ENCODE data around the gene MED16.

MED16 gene

GRCh38 chr19:872266-872951 lies 20.6 kb downstream of the MED16 start:
- DNase-seq (ENCODE audit: low read depth in 2 of 2) = peak; percentile 45 to 60

DNA sequence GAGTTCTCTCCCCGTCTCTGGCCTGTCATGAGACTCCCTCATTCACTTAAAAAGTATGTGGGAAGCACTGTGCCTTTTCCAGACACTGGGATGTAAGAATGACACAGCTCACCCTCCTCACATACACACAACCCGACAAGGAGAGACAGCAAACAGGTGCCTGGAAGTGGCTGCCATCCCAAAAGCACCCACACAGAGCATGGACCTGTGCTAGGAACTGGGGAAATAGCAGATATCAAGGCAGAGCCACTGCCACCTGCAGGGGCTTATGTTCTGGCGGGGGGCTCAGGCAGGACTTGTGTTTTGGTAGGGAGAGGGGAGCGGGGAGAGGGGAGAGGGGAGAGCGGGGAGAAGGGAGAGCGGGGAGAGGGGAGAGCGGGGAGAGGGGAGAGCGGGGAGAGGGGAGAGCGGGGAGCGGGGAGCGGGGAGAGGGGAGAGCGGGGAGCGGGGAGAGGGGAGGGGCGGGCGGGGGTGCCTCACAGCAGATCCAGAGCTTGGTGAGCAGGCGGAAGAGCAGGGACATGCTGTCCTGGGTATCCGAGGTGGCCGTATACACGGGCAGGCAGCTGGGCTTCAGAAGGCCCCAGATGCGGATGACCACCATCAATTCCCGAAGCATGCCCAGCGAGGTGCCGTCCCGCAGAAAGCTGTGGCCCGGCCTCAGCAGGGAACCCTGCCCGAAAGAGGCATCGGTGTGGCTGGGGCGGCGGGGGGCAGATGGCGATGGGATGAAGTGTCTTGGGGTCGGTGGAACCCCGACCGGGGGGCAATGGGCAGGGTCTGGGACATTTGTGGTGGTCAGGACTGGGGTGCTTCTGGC lies 21.3 kb downstream of the MED16 start:
- no peak for DNase-seq (ENCODE audit: low read depth in 2 of 2)

- DNase-seq (ENCODE audit: low read depth in 2 of 2) = no peak
Measured at GRCh38 chr19:870963-871401, 22.0 kb downstream of the MED16 start.

DNA sequence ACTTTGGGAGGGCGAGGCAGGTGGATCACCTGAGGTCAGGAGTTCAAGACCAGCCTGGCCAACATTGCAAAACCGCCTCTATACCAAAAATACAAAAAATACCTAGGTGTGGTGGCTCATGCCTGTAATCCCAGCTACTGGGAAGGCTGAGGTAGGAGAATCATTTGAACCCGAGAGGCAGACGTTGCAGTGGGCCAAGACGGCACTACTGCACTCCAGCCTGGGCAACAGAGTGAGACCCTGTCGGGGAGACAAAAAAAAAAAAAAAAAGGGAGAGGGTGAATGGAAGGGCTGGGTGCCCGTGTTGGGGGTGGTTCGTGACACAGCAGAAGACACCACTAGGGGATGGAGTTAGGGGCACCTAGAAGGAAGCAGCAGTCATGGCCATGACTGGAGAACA lies 22.7 kb downstream of the MED16 start:
- no peak for DNase-seq (ENCODE audit: low read depth in 2 of 2)

DNA sequence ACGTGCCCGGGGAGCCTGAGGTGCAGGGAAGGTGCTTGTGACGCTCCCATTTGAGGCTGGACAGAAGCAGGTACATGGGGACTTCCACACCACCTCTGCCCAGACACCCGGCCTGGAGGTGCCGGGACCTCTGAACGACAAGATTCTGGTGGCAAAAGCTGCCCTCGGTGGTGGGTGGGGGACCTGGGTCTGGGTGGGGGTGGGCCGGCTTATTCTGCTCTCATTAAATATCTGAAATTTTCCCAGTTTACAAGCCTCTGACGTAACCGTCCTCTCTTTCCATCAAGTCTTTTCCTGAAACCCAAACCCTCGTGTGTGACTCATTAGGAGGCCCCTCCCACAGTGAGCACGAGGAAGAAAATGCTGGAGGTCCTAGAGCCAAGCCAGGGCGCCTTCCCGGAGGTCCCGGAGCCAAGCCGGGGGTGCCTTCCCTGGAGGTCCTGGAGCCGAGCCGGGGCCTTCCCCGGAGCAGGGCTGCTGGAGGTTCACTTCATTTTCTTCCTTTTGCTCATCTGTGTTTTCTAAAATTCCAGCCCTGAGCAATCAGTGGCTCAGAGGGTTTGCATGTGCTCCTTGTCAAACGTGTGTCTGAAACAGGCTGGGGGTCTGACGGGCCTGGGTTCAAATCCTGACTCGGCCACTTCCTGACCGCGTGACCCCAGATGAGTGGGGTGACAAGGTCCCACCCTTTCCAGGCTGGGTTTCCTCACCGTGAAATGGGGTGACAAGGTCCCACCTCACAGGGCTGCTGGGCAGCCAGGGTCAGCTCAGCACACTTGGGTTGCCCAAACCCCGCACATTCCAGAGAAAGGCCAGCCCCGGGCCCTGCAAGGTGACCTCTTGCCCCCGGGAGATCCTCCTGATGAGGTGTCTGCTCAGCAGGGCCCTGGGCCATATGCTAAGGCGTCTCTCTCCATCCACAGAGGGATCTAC lies 23.5 kb downstream of the MED16 start:
- DNase-seq (ENCODE audit: low read depth in 2 of 2) = no peak

- no peak for DNase-seq (ENCODE audit: low read depth in 2 of 2)
Measured at GRCh38 chr19:868458-869244, 24.3 kb downstream of the MED16 start.

GRCh38 chr19:867855-868457 lies 25.0 kb downstream of the MED16 start:
- no peak for DNase-seq (ENCODE audit: low read depth in 2 of 2)

DNA sequence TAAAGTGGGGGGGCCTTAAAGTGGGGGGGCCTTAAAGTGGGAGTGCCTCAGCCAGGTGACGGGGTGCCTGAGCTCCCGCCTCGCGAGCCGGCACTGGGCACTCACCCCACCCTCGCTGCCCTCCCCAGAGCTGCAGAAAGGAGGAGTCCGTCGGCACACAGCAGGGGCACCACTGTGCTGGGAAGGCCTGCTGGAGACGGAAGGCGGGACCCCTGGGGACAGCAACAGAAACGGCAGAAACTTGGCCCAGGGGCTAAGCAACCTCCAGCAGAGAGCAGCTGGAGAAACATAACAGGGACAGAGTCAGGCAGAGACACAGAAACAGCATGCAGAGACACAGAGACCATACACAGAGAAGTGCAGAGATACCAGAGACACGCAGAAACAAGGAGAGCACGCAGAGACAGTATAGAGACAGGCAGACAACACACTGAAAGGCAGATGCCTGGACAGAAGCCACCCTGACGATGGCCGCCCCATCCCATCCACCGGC lies 25.6 kb downstream of the MED16 start:
- DNase-seq (ENCODE audit: low read depth in 2 of 2) = no peak

DNA sequence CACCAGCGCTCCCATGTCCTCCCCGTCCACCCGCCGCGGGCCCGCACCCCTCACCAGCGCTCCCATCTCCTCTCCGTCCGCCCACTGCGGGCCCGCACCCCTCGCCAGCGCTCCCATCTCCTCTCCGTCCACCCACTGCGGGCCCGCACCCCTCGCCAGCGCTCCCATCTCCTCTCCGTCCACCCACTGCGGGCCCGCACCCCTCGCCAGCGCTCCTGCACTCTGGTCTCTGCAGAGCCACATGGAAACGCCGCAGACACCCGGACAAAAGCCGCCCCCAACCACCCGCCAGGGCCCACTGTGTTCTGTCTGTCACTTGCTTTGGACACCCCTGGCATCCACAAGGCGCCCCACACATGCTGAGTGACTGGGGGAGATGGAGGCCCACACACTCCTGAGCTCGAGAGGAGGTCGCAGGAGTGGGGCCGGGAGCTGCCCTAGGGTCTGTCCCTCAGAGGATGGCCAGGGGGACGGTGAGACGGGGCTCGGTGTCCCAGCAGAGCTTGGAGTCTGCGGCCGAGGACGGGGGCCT lies 26.2 kb downstream of the MED16 start:
- no peak for DNase-seq (ENCODE audit: low read depth in 2 of 2)

DNA sequence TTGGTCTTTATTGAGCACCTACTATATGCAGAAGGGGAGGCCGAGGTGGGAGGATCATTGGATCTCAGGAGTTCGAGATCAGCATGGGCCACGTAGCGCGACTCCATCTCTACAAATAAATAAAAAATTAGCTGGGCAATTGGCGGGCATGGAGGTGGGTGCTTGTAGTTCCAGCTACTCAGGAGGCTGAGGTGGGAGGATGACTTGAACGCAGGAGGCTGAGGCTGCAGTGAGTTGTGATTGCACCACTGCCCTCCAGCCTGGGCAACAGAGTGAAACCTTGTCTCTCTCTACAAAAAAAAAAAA lies 29.7 kb downstream of the MED16 start:
- no peak for DNase-seq (ENCODE audit: low read depth in 2 of 2)

GRCh38 chr19:862581-863314 lies 30.2 kb downstream of the MED16 start:
- peak; percentile 63 to 65 for DNase-seq (ENCODE audit: low read depth in 2 of 2)

GRCh38 chr19:861756-862580 lies 31.0 kb downstream of the MED16 start:
- DNase-seq (ENCODE audit: low read depth in 2 of 2) = peak; percentile 59 to 60

DNA sequence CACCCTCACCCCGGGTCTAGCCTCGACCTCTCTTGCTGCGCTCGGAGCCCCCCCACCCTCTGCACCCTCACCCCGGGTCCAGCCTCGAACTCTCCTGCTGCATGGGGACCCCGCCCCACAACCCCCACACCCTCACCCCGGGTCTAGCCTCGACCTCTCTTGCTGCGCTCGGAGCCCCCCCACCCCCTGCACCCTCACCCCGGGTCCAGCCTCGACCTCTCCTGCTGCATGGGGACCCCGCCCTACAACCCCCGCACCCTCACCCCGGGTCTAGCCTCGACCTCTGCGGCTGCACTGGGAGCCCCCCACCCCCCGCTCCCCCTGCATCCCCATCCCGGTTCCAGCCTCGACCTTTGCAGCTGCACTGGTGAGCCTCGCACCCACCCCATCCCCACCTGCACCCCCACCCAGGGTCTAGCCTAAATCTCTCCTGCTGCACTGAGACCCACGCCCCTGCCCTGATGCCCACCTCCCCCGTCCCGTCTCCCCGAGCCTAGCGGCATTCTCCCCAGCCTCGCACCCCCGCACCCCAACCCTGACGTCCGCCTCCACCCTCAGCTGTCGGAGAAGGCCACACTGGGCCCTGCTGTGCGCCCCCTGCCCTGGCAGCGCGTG lies 31.7 kb downstream of the MED16 start:
- DNase-seq (ENCODE audit: low read depth in 2 of 2) = no peak

- DNase-seq (ENCODE audit: low read depth in 2 of 2) = no peak
Measured at GRCh38 chr19:858868-859843, 33.8 kb downstream of the MED16 start, which contains the start of gene CFD. Gene CFD, plus strand, starts transcription at chr19:859664. Its CDS starts 26 bp downstream, at chr19:859690.

GRCh38 chr19:858284-858683 lies 34.7 kb downstream of the MED16 start:
- no peak for DNase-seq (ENCODE audit: low read depth in 2 of 2)

DNA sequence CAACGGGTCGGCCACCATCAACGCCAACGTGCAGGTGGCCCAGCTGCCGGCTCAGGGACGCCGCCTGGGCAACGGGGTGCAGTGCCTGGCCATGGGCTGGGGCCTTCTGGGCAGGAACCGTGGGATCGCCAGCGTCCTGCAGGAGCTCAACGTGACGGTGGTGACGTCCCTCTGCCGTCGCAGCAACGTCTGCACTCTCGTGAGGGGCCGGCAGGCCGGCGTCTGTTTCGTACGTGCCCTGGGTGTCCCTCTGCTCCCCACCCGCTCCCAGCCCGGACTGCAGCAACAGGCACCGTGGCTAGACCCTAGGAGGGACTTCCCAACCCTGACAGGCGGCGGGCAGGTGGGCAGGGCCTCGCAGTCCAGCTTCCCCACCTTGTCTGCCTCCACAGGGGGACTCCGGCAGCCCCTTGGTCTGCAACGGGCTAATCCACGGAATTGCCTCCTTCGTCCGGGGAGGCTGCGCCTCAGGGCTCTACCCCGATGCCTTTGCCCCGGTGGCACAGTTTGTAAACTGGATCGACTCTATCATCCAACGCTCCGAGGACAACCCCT lies 37.3 kb downstream of the MED16 start:
- no peak for DNase-seq (ENCODE audit: low read depth in 2 of 2)

GRCh38 chr19:855142-855541 lies 37.8 kb downstream of the MED16 start:
- no peak for DNase-seq (ENCODE audit: low read depth in 2 of 2)

Measured in stimulated activated CD4-positive, alpha-beta T cell treated with anti-CD3 and anti-CD28 coated beads, Interleukin-1b, Interleukin-23, amount 100 ng/mL, for 4 hours (primary cell).